HEK293 (cell line): ENCODE measurements around the gene ZCCHC14.

ENCODE experiments used
- CTCF ChIA-PET: fragments of 350-600 bp; formaldehyde crosslinking; extraction: SDS; loops from one replicate; lab custom pipeline; 2021; ENCODE audit warnings: antibody characterized with exemption; lab: Yijun Ruan, JAX
- POLR2A ChIA-PET: fragments of 300-600 bp; formaldehyde crosslinking; extraction: SDS; loops from one replicate; lab custom pipeline; 2020; ENCODE audit warnings: antibody characterized with exemption, inconsistent platforms; lab: Yijun Ruan, JAX
- H3K27ac ChIP-seq: fragments of 200-500 bp; sonication (Bioruptor generic); 2 replicates; pipeline ENCODE4 v1.5.1; 2014; ENCODE audit warnings: low read depth, low read length, control low read depth, inconsistent platforms; ENCODE audit errors: extremely low read depth
- H3K36me3 ChIP-seq, 2 experiments: fragments of 200-500 bp in 1 of 2; sonication (Bioruptor generic) in 1 of 2; 1 replicate in 1 of 2; 2 replicates in 1 of 2; pipeline ENCODE4 v1.5.1; 2014 to 2017; ENCODE audit warnings: inconsistent platforms in 2 of 2, low read length in 2 of 2; ENCODE audit not compliant: control insufficient read depth in 2 of 2, insufficient read depth in 1 of 2
- H3K4me1 ChIP-seq: fragments of 200-500 bp; sonication (Bioruptor generic); 2 replicates; pipeline ENCODE4 v1.5.1; 2014; ENCODE audit warnings: mild to moderate bottlenecking, low read length, inconsistent platforms; ENCODE audit not compliant: control insufficient read depth, insufficient read depth
- H3K4me3 ChIP-seq: 2 replicates; pipeline ENCODE4 v1.5.1; 2011; ENCODE audit warnings: low read depth, mild to moderate bottlenecking, control low read depth, low read length, moderate library complexity
- H3K9me3 ChIP-seq: fragments of 200-500 bp; sonication (Bioruptor generic); 2 replicates; pipeline ENCODE4 v1.5.1; 2014; ENCODE audit warnings: low read depth, low read length, inconsistent platforms; ENCODE audit not compliant: control insufficient read depth, insufficient read depth
- SETDB1 ChIP-seq: IDR thresholded peaks from one replicate; pipeline ENCODE4 v1.6.1; 2017; ENCODE audit warnings: mild to moderate bottlenecking, low read length, moderate library complexity, mixed read lengths; ENCODE audit not compliant: insufficient read length
- ZBTB1 ChIP-seq: fragments of 450-650 bp; formaldehyde crosslinking; IDR thresholded peaks from 2 replicates; pipeline ENCODE4 v1.5.1; 2016; ENCODE audit warnings: missing biosample characterization, missing genetic modification characterization
- ZBTB17 ChIP-seq: fragments of 450-650 bp; formaldehyde crosslinking; IDR thresholded peaks from 2 replicates; pipeline ENCODE4 v1.5.1; 2016; ENCODE audit warnings: missing biosample characterization, missing genetic modification characterization
- ZBTB48 ChIP-seq: fragments of 450-650 bp; formaldehyde crosslinking; IDR thresholded peaks from 2 replicates; pipeline ENCODE4 v1.5.1; 2016; ENCODE audit warnings: missing biosample characterization, missing genetic modification characterization
- ZFHX2 ChIP-seq: fragments of 450-650 bp; formaldehyde crosslinking; conservative IDR thresholded peaks from 2 replicates; pipeline ENCODE4 v1.5.1; 2016; ENCODE audit warnings: missing biosample characterization, missing genetic modification characterization
- ZNF112 ChIP-seq: fragments of 450-650 bp; formaldehyde crosslinking; IDR thresholded peaks from 2 replicates; pipeline ENCODE4 v1.5.0; 2017; ENCODE audit warnings: missing biosample characterization, missing genetic modification characterization
- ZNF292 ChIP-seq: fragments of 450-650 bp; formaldehyde crosslinking; IDR thresholded peaks from 2 replicates; pipeline ENCODE4 v1.5.1; 2016; ENCODE audit warnings: low read depth, missing biosample characterization, missing genetic modification characterization, borderline replicate concordance
- ZNF768 ChIP-seq: fragments of 450-650 bp; formaldehyde crosslinking; IDR thresholded peaks from 2 replicates; pipeline ENCODE4 v1.5.1; 2018; ENCODE audit warnings: missing biosample characterization, mild to moderate bottlenecking, missing genetic modification characterization
- ZNF830 ChIP-seq: fragments of 450-650 bp; IDR thresholded peaks from 2 replicates; pipeline ENCODE4 v1.5.0; 2018; ENCODE audit warnings: missing biosample characterization, missing genetic modification characterization, low read depth, mild to moderate bottlenecking, moderate library complexity
- TF ChIP-seq, protein P1 (sequence below): fragments of 450-650 bp; formaldehyde crosslinking; IDR thresholded peaks from 2 replicates; pipeline ENCODE4 v1.5.1; 2016; ENCODE audit warnings: missing biosample characterization, missing genetic modification characterization, borderline replicate concordance
- TF ChIP-seq, protein P2 (sequence below): fragments of 450-650 bp; formaldehyde crosslinking; IDR thresholded peaks from 2 replicates; pipeline ENCODE4 v1.5.1; 2017; ENCODE audit warnings: missing biosample characterization, missing genetic modification characterization
- TF ChIP-seq, protein P3 (sequence below): fragments of 450-650 bp; formaldehyde crosslinking; IDR thresholded peaks from 2 replicates; pipeline ENCODE4 v1.5.1; 2016; ENCODE audit warnings: missing biosample characterization, missing genetic modification characterization
- TF ChIP-seq, protein P4 (sequence below): sonication (generic); formaldehyde crosslinking; IDR thresholded peaks from 2 replicates; pipeline ENCODE4 v1.8.1; 2022; ENCODE audit warnings: mild to moderate bottlenecking, moderate library complexity, missing genetic modification reagents
- TF ChIP-seq, protein P5 (sequence below): fragments of 450-650 bp; formaldehyde crosslinking; IDR thresholded peaks from 2 replicates; pipeline ENCODE4 v1.5.1; 2016; ENCODE audit warnings: missing biosample characterization, missing genetic modification characterization
- TF ChIP-seq, protein P6 (sequence below): fragments of 450-650 bp; formaldehyde crosslinking; IDR thresholded peaks from 2 replicates; pipeline ENCODE4 v1.5.1; 2016; ENCODE audit warnings: missing biosample characterization, missing genetic modification characterization, low read depth
- TF ChIP-seq, protein P7 (sequence below): fragments of 450-650 bp; formaldehyde crosslinking; IDR thresholded peaks from 2 replicates; pipeline ENCODE4 v1.5.1; 2017; ENCODE audit warnings: missing biosample characterization, mild to moderate bottlenecking, missing genetic modification characterization, moderate library complexity
- TF ChIP-seq, protein P8 (sequence below): fragments of 450-650 bp; formaldehyde crosslinking; optimal IDR thresholded peaks from 2 replicates; pipeline ENCODE3; 2016; ENCODE audit warnings: missing biosample characterization, mild to moderate bottlenecking, missing genetic modification characterization

ZCCHC14 gene

DNA sequence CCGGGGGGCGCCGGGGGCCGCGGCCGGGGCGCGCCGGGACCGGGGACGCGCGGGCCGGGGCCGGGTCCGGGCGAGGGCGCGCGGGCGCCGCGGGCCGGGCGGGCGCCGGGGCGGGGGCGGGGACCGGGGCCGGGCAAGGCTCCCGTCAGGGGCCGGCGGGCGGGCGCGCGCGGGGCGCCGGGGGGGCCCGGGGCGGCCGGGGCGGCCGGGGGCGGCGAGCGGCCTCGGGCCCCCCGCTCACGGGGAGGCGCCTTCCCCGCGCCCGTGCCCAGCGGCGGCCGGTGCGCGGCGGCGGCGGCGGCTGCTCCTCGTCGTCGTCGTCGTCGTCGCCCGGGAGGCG, 563 bp downstream of the ZCCHC14 start:
- TF ChIP-seq, protein P1, sequence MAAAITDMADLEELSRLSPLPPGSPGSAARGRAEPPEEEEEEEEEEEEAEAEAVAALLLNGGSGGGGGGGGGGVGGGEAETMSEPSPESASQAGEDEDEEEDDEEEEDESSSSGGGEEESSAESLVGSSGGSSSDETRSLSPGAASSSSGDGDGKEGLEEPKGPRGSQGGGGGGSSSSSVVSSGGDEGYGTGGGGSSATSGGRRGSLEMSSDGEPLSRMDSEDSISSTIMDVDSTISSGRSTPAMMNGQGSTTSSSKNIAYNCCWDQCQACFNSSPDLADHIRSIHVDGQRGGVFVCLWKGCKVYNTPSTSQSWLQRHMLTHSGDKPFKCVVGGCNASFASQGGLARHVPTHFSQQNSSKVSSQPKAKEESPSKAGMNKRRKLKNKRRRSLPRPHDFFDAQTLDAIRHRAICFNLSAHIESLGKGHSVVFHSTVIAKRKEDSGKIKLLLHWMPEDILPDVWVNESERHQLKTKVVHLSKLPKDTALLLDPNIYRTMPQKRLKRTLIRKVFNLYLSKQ, result no peak
- no peak for TF ChIP-seq ZNF830 (tag by site-specific recombination)
- TF ChIP-seq, protein P2, sequence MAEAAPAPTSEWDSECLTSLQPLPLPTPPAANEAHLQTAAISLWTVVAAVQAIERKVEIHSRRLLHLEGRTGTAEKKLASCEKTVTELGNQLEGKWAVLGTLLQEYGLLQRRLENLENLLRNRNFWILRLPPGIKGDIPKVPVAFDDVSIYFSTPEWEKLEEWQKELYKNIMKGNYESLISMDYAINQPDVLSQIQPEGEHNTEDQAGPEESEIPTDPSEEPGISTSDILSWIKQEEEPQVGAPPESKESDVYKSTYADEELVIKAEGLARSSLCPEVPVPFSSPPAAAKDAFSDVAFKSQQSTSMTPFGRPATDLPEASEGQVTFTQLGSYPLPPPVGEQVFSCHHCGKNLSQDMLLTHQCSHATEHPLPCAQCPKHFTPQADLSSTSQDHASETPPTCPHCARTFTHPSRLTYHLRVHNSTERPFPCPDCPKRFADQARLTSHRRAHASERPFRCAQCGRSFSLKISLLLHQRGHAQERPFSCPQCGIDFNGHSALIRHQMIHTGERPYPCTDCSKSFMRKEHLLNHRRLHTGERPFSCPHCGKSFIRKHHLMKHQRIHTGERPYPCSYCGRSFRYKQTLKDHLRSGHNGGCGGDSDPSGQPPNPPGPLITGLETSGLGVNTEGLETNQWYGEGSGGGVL (tag by site-specific recombination), result no peak
- TF ChIP-seq, protein P3, sequence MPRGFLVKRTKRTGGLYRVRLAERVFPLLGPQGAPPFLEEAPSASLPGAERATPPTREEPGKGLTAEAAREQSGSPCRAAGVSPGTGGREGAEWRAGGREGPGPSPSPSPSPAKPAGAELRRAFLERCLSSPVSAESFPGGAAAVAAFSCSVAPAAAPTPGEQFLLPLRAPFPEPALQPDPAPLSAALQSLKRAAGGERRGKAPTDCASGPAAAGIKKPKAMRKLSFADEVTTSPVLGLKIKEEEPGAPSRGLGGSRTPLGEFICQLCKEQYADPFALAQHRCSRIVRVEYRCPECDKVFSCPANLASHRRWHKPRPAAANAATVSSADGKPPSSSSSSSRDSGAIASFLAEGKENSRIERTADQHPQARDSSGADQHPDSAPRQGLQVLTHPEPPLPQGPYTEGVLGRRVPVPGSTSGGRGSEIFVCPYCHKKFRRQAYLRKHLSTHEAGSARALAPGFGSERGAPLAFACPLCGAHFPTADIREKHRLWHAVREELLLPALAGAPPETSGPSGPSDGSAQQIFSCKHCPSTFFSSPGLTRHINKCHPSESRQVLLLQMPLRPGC (tag by site-specific recombination), result no peak
- TF ChIP-seq ZFHX2 (tag by site-specific recombination), result no peak
- TF ChIP-seq, protein P4, sequence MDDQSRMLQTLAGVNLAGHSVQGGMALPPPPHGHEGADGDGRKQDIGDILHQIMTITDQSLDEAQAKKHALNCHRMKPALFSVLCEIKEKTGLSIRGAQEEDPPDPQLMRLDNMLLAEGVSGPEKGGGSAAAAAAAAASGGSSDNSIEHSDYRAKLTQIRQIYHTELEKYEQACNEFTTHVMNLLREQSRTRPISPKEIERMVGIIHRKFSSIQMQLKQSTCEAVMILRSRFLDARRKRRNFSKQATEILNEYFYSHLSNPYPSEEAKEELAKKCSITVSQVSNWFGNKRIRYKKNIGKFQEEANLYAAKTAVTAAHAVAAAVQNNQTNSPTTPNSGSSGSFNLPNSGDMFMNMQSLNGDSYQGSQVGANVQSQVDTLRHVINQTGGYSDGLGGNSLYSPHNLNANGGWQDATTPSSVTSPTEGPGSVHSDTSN, result no peak
- Histone ChIP-seq H3K27ac (peak overlapping the region; percentile 82; the same call in 1 of the 2 replicates), H3K4me1 (peaks cover 2% of the 10 kb centered on the region; the same call in 1 of the 2 replicates), H3K9me3 (no peaks in the 10 kb centered on the region), H3K4me3 (peak overlapping the region; percentile 47), H3K36me3 (peaks cover 0 to 5% of the 10 kb centered on the region in 2 experiments; a peak in 2 of 3 replicates)
- ChIA-PET POLR2A (no interaction called here), CTCF (no interaction called here)

DNA sequence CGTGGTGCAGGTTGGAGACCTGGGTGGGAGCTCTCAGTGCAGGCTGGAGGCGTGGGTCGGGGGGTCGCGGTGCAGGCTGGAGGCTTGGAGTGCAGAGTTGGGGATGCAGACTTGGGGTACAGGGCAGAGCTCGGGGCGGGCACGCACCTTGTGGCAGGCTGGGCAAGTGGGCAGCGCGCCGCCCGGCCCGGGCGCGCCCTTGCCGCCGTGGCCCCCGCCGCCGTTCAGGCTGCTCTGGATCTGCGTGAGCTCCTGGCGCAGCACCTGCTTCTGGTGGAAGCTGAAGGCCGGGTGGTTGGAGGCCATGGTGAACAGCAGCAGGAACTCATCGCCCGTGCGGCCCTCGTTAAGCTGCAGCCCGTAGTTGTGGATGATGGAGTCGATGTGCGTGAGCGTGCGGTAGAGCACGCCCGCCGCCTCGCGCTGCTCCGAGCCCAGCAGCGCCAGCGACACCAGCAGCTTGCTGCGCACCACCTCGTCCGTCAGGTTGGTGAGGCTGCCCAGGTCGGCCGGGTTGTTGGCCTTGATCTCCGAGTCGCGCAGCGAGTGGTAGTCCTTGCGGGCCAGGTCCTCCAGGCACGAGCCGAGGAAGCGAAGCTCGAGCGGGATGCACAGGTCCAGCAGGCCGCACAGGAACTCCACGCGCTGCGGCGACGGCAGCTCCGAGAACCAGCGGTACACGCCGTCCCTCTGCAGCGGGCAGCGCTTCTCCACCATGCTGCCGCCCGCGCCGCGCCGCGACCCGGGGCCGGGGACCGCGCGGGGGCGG, 1.1 kb downstream of the ZCCHC14 start:
- H3K27ac ChIP-seq, result peak overlapping the region; percentile 66; the same call in 1 of the 2 replicates
- peaks cover 5% of the 10 kb centered on the region for H3K4me1 ChIP-seq
- H3K9me3 ChIP-seq, result no peaks in the 10 kb centered on the region
- ChIA-PET CTCF (interaction anchor here (0.5 to 2.6 kb wide), 4 partner anchors 27 to 97 kb away, joined by 3 to 12 read pairs (median 4); no protein-coding TSS in a partner anchor), POLR2A (interaction anchor here (1.0 to 1.2 kb wide), 2 partner anchors 30 to 170 kb away, joined by 3 to 4 read pairs; no protein-coding TSS in a partner anchor)
- peaks cover 0 to 5% of the 10 kb centered on the region in 2 experiments; a peak in 2 of 3 replicates for H3K36me3 ChIP-seq
- peak overlapping the region; percentile 43 for H3K4me3 ChIP-seq
- no peak for TF ChIP-seq ZNF112 (tag by site-specific recombination)
- no peak for TF ChIP-seq SETDB1
- TF ChIP-seq, protein P5, sequence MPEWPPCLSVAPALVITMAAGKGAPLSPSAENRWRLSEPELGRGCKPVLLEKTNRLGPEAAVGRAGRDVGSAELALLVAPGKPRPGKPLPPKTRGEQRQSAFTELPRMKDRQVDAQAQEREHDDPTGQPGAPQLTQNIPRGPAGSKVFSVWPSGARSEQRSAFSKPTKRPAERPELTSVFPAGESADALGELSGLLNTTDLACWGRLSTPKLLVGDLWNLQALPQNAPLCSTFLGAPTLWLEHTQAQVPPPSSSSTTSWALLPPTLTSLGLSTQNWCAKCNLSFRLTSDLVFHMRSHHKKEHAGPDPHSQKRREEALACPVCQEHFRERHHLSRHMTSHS (tag by site-specific recombination), result no peak
- TF ChIP-seq, protein P6, sequence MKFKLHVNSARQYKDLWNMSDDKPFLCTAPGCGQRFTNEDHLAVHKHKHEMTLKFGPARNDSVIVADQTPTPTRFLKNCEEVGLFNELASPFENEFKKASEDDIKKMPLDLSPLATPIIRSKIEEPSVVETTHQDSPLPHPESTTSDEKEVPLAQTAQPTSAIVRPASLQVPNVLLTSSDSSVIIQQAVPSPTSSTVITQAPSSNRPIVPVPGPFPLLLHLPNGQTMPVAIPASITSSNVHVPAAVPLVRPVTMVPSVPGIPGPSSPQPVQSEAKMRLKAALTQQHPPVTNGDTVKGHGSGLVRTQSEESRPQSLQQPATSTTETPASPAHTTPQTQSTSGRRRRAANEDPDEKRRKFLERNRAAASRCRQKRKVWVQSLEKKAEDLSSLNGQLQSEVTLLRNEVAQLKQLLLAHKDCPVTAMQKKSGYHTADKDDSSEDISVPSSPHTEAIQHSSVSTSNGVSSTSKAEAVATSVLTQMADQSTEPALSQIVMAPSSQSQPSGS, result no peak
- peak; percentile 75 for TF ChIP-seq ZBTB17 (tag by site-specific recombination)
- TF ChIP-seq ZNF292 (tag by site-specific recombination), result no peak
- TF ChIP-seq, protein P7, sequence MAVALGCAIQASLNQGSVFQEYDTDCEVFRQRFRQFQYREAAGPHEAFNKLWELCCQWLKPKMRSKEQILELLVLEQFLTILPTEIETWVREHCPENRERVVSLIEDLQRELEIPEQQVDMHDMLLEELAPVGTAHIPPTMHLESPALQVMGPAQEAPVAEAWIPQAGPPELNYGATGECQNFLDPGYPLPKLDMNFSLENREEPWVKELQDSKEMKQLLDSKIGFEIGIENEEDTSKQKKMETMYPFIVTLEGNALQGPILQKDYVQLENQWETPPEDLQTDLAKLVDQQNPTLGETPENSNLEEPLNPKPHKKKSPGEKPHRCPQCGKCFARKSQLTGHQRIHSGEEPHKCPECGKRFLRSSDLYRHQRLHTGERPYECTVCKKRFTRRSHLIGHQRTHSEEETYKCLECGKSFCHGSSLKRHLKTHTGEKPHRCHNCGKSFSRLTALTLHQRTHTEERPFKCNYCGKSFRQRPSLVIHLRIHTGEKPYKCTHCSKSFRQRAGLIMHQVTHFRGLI (tag by site-specific recombination), result peak; percentile 48; the same call in 1 of the 2 replicates
- TF ChIP-seq, protein P2 (tag by site-specific recombination), result no peak
- TF ChIP-seq, protein P8, sequence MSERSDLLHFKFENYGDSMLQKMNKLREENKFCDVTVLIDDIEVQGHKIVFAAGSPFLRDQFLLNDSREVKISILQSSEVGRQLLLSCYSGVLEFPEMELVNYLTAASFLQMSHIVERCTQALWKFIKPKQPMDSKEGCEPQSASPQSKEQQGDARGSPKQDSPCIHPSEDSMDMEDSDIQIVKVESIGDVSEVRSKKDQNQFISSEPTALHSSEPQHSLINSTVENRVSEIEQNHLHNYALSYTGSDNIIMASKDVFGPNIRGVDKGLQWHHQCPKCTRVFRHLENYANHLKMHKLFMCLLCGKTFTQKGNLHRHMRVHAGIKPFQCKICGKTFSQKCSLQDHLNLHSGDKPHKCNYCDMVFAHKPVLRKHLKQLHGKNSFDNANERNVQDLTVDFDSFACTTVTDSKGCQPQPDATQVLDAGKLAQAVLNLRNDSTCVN (tag by site-specific recombination), result peak; percentile 77
- TF ChIP-seq ZBTB48 (tag by site-specific recombination), result 0 out of 2 replicates have a peak, but pooled peaks have one; percentile 2
- TF ChIP-seq ZBTB1 (tag by site-specific recombination), result 0 out of 2 replicates have a peak, but pooled peaks have one; percentile 21
- no peak for TF ChIP-seq ZNF768 (tag by site-specific recombination)
